ENCODE measurements around the gene ABL1.

Gene ABL1

DNA sequence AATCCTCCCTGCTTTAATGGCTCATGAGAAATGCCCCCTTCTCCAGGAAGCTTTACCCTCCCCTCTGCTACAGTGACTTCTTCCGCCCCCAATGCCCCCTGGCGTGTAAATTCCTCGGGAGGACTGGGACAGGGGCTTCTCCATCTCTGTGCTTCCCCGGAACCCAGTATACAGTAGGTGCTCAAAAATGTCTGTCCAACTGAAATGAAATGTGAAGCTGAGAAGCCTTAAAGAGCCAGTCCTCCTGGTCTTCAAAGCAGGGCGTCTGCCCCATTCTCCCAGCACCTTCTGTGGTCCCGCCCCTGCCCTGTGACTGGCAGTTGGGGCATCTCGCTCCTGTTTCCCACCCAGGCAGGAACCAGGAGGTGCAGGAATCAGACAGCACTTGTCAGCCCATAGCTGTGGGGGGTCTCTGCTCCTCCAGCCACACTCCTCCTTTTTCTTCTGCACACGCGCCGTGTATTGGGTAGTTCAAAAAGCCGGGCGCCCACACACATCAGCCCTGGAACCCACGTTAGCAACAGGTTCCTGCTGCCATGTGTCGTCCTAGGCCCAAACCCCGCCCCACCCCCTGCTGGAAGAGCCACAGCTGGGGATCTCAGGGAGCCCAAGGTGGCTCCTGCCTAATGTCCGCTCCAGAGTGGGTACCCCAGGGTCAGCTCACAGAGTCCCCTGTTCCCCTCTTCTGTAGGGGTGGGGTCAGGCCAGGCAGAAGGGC, 88.0 kb downstream of the ABL1 start:
- Histone ChIP-seq H3K79me2 (ENCODE audit: insufficient read depth, low read length) (no peaks in the 10 kb centered on the region), H3K27ac (ENCODE audit: low read depth, low read length) (no peak overlapping the region), H2AFZ (ENCODE audit: low read depth, low read length, severe bottlenecking) (no peak overlapping the region), H3K27me3 (ENCODE audit: low read length) (no peaks in the 10 kb centered on the region), H3K9me3 (ENCODE audit: insufficient read depth, low read length) (no peaks in the 10 kb centered on the region), H3K9me2 (replicated peaks; ENCODE audit: insufficient read depth, low read length) (no peaks in the 10 kb centered on the region), H3K4me2 (ENCODE audit: low read depth, low read length, poor library complexity, severe bottlenecking) (no peak overlapping the region), H3K4me3 (ENCODE audit: insufficient read depth, low read length, poor library complexity, severe bottlenecking) (no peak overlapping the region), H3K9ac (ENCODE audit: low read length) (no peak overlapping the region), H4K20me1 (ENCODE audit: low read depth, low read length) (no peaks in the 10 kb centered on the region), H3K36me3 (ENCODE audit: low read length) (no peaks in the 10 kb centered on the region), H3F3A (ENCODE audit: insufficient read depth) (no peaks in the 10 kb centered on the region)
- TF ChIP-seq CTCF (IDR thresholded peaks at IDR 0.05; ENCODE audit: insufficient read depth, low read length, poor library complexity, severe bottlenecking) (no peak), EZH2phosphoT487 (conservative IDR thresholded peaks at IDR 0.05; ENCODE audit: low read length) (no peak)

- Histone ChIP-seq H3K4me3 (ENCODE audit: insufficient read depth, low read length, poor library complexity, severe bottlenecking) (no peak overlapping the region), H3K4me2 (ENCODE audit: low read depth, low read length, poor library complexity, severe bottlenecking) (no peak overlapping the region), H3K27me3 (ENCODE audit: low read length) (no peaks in the 10 kb centered on the region), H3F3A (ENCODE audit: insufficient read depth) (no peaks in the 10 kb centered on the region), H3K9me2 (replicated peaks; ENCODE audit: insufficient read depth, low read length) (no peaks in the 10 kb centered on the region), H3K9ac (ENCODE audit: low read length) (no peak overlapping the region), H3K79me2 (ENCODE audit: insufficient read depth, low read length) (no peaks in the 10 kb centered on the region), H3K27ac (ENCODE audit: low read depth, low read length) (no peak overlapping the region), H4K20me1 (ENCODE audit: low read depth, low read length) (no peaks in the 10 kb centered on the region), H3K36me3 (ENCODE audit: low read length) (no peaks in the 10 kb centered on the region), H3K9me3 (ENCODE audit: insufficient read depth, low read length) (no peaks in the 10 kb centered on the region), H2AFZ (ENCODE audit: low read depth, low read length, severe bottlenecking) (no peak overlapping the region)
- TF ChIP-seq CTCF (IDR thresholded peaks at IDR 0.05; ENCODE audit: insufficient read depth, low read length, poor library complexity, severe bottlenecking) (no peak), EZH2phosphoT487 (conservative IDR thresholded peaks at IDR 0.05; ENCODE audit: low read length) (no peak)
Measured at GRCh38 chr9:130923611-130924447, 88.8 kb downstream of the ABL1 start.

GRCh38 chr9:130924448-130924788, 89.4 kb downstream of the ABL1 start:
- Histone ChIP-seq H3F3A (ENCODE audit: insufficient read depth) (no peaks in the 10 kb centered on the region), H3K9ac (ENCODE audit: low read length) (no peak overlapping the region), H3K79me2 (ENCODE audit: insufficient read depth, low read length) (no peaks in the 10 kb centered on the region), H2AFZ (ENCODE audit: low read depth, low read length, severe bottlenecking) (no peak overlapping the region), H3K4me3 (ENCODE audit: insufficient read depth, low read length, poor library complexity, severe bottlenecking) (no peak overlapping the region), H4K20me1 (ENCODE audit: low read depth, low read length) (no peaks in the 10 kb centered on the region), H3K4me2 (ENCODE audit: low read depth, low read length, poor library complexity, severe bottlenecking) (no peak overlapping the region), H3K9me3 (ENCODE audit: insufficient read depth, low read length) (no peaks in the 10 kb centered on the region), H3K9me2 (replicated peaks; ENCODE audit: insufficient read depth, low read length) (no peaks in the 10 kb centered on the region), H3K27ac (ENCODE audit: low read depth, low read length) (no peak overlapping the region), H3K36me3 (ENCODE audit: low read length) (no peaks in the 10 kb centered on the region), H3K27me3 (ENCODE audit: low read length) (no peaks in the 10 kb centered on the region)
- TF ChIP-seq EZH2phosphoT487 (conservative IDR thresholded peaks at IDR 0.05; ENCODE audit: low read length) (no peak), CTCF (IDR thresholded peaks at IDR 0.05; ENCODE audit: insufficient read depth, low read length, poor library complexity, severe bottlenecking) (no peak)

Data from SU-DHL-6 (cell line).